HL-60 (cell line): Measurements from ENCODE around the gene CISD1.

Experiments used
- DNase-seq, 2 experiments: peaks; one replicate each; pipeline ENCODE4 v3.0.0-alpha.2; 2010 to 2020; ENCODE audit warnings: low read depth in 1 of 2, low spot score in 1 of 2
- H3K27ac ChIP-seq: fragments of 250-450 bp; sonication (Bioruptor Pico); replicated peaks from 2 replicates; pipeline ENCODE4 v1.5.1; 2020; ENCODE audit warnings: mild to moderate bottlenecking, moderate library complexity
- H3K27me3 ChIP-seq: fragments of 250-450 bp; sonication (Bioruptor Pico); 2 replicates; pipeline ENCODE4 v1.5.1; 2021; ENCODE audit warnings: mild to moderate bottlenecking, moderate library complexity; ENCODE audit not compliant: insufficient read depth, poor library complexity, severe bottlenecking
- H3K4me3 ChIP-seq: replicated peaks from 2 replicates; pipeline ENCODE4 v1.5.1; 2011; ENCODE audit warnings: mild to moderate bottlenecking, control low read depth, low read length; ENCODE audit not compliant: insufficient read depth
- GABPA ChIP-seq: IDR thresholded peaks from 2 replicates; pipeline ENCODE4 v1.6.1; 2012; ENCODE audit warnings: low read depth
- POLR2AphosphoS5 ChIP-seq: IDR thresholded peaks from 2 replicates; pipeline ENCODE4 v1.6.1; 2012; ENCODE audit warnings: low read depth
- SPI1 ChIP-seq: IDR thresholded peaks from 2 replicates; pipeline ENCODE4 v1.6.1; 2012; ENCODE audit warnings: low read depth, mild to moderate bottlenecking, borderline replicate concordance
- TF ChIP-seq, protein P1 (sequence below): IDR thresholded peaks from 2 replicates; pipeline ENCODE4 v1.6.1; 2012; ENCODE audit warnings: low read depth; ENCODE audit not compliant: insufficient replicate concordance
- TF ChIP-seq, protein P2 (sequence below): IDR thresholded peaks from one replicate; pipeline ENCODE4 v1.5.1; 2011; ENCODE audit warnings: low read length, control low read depth, inconsistent platforms; ENCODE audit not compliant: insufficient read depth

Gene CISD1

DNA sequence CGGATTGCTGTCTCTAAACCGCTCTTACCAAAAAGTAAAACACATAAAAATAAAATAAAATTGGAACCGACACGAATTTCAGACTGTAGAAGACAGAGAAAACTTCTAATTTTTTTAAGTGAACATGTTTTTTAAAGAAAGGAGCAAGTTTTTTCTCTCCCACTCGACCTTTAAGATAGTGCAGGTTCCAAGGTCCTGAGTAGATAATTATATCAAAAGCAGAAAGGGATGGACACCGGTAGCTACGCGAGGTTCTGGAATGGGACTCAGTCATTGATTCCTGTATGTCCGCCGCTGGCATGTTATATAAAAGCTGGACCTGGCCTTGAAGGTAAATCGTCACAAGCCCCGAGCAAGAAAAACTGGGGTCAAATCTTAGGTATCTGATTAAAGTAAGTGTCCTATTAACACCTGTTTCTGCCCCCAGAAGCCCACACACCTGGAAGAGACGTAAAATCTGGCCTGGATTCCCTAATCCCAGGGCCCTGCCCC is 462 bp upstream of the CISD1 start:
- peak overlapping the region; percentile 96 for H3K27ac ChIP-seq
- H3K27me3 ChIP-seq, result no peaks in the 10 kb centered on the region
- H3K4me3 ChIP-seq, result peak overlapping the region; percentile 74
- DNase-seq, result no peak
- TF ChIP-seq, protein P1, sequence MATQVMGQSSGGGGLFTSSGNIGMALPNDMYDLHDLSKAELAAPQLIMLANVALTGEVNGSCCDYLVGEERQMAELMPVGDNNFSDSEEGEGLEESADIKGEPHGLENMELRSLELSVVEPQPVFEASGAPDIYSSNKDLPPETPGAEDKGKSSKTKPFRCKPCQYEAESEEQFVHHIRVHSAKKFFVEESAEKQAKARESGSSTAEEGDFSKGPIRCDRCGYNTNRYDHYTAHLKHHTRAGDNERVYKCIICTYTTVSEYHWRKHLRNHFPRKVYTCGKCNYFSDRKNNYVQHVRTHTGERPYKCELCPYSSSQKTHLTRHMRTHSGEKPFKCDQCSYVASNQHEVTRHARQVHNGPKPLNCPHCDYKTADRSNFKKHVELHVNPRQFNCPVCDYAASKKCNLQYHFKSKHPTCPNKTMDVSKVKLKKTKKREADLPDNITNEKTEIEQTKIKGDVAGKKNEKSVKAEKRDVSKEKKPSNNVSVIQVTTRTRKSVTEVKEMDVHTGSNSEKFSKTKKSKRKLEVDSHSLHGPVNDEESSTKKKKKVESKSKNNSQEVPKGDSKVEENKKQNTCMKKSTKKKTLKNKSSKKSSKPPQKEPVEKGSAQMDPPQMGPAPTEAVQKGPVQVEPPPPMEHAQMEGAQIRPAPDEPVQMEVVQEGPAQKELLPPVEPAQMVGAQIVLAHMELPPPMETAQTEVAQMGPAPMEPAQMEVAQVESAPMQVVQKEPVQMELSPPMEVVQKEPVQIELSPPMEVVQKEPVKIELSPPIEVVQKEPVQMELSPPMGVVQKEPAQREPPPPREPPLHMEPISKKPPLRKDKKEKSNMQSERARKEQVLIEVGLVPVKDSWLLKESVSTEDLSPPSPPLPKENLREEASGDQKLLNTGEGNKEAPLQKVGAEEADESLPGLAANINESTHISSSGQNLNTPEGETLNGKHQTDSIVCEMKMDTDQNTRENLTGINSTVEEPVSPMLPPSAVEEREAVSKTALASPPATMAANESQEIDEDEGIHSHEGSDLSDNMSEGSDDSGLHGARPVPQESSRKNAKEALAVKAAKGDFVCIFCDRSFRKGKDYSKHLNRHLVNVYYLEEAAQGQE, result no peak
- TF ChIP-seq POLR2AphosphoS5, result no peak
- TF ChIP-seq, protein P2, sequence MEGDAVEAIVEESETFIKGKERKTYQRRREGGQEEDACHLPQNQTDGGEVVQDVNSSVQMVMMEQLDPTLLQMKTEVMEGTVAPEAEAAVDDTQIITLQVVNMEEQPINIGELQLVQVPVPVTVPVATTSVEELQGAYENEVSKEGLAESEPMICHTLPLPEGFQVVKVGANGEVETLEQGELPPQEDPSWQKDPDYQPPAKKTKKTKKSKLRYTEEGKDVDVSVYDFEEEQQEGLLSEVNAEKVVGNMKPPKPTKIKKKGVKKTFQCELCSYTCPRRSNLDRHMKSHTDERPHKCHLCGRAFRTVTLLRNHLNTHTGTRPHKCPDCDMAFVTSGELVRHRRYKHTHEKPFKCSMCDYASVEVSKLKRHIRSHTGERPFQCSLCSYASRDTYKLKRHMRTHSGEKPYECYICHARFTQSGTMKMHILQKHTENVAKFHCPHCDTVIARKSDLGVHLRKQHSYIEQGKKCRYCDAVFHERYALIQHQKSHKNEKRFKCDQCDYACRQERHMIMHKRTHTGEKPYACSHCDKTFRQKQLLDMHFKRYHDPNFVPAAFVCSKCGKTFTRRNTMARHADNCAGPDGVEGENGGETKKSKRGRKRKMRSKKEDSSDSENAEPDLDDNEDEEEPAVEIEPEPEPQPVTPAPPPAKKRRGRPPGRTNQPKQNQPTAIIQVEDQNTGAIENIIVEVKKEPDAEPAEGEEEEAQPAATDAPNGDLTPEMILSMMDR, result no peak
- no peak for TF ChIP-seq GABPA
- TF ChIP-seq SPI1, result no peak

DNA sequence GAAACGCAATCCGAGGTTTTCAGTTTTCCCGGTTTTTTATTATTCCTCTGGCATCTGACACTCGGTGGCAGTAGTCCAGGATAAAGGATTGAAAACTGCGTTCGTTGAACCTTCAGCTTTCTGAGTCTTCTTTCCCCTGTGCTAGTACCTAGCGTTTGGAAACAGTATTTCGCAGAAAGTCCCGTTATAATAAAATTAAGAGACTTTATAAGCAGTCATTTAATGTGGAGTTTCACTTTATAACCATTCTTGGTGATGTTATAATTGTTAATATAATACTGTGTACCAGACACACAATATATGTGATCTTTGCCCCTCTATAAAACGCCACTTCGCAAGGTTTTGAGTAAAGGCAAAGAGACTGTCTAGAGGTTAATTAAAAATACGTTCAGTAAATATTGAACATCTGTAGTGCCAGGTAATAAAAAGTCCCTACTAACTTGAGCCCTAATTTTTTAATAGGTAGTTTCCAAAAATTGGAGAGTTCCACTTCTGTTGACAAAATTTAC is 874 bp downstream of the CISD1 start:
- no peak for DNase-seq
- Histone ChIP-seq H3K27me3 (no peaks in the 10 kb centered on the region), H3K4me3 (peak overlapping the region; percentile 74), H3K27ac (peak overlapping the region; percentile 96)
- TF ChIP-seq GABPA (no peak), POLR2AphosphoS5 (no peak), SPI1 (no peak)
- TF ChIP-seq, protein P1, result no peak
- TF ChIP-seq, protein P2, result no peak

DNA sequence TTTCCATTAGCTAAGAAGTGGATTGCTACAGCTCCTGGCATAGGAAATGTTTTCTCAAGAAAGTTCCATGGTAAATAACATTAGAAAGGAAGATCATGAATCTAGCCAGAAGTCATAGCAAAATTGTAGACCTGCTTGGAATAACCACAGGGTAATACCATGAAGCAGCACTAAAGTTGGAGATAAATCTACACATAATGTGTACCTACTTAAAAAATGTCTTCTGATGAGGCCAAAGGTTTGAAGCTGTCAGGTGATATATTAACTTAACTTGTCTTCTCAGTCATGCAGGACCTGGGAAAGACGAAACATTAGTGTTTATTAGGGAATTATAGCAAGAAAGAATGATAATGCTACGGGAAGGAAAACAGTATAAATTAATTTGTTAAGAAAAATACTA is 6.3 kb downstream of the CISD1 start:
- TF ChIP-seq GABPA, result no peak
- TF ChIP-seq, protein P2, result no peak
- no peak for TF ChIP-seq POLR2AphosphoS5
- TF ChIP-seq, protein P1, result no peak
- TF ChIP-seq SPI1, result no peak
- Histone ChIP-seq H3K27me3 (no peaks in the 10 kb centered on the region), H3K4me3 (no peak overlapping the region), H3K27ac (no peak overlapping the region)
- no peak for DNase-seq
